Spleen (tissue), 11 donors: ENCODE data around the gene TRMO. TPM values are rescaled to one million over a fixed set of nuclear protein-coding genes. Genes with fewer than 3 reads are reported as not detected.

Experiments
- DNase-seq: peaks from one replicate; pipeline ENCODE4 v3.0.0-alpha.2; 2020
- H3K27ac ChIP-seq, 8 donors: fragments of 200-600 bp; sonication (generic) in 7 of 8; 1 replicate in 4 of 8; 2 replicates in 4 of 8; pipeline versions ENCODE4 v1.5.0 to v1.8.0; 2016 to 2021; ENCODE audit warnings: inconsistent platforms in 4 of 8, mild to moderate bottlenecking in 4 of 8, moderate library complexity in 1 of 8
- H3K27me3 ChIP-seq, 7 donors: fragments of 200-600 bp; sonication (generic) in 6 of 7; replicated peaks in 1 of 7; 1 replicate in 4 of 7; 2 replicates in 3 of 7; pipeline versions ENCODE4 v1.5.0 to v1.8.0; 2016 to 2021; ENCODE audit warnings: inconsistent platforms in 3 of 7, mild to moderate bottlenecking in 1 of 7
- H3K36me3 ChIP-seq, 6 donors: fragments of 200-600 bp; sonication (generic) in 5 of 6; 1 replicate in 4 of 6; 2 replicates in 2 of 6; pipeline versions ENCODE4 v1.5.0 to v1.8.0; 2016 to 2021; ENCODE audit warnings: inconsistent platforms in 2 of 6
- H3K4me1 ChIP-seq, 6 donors: fragments of 200-600 bp; sonication (generic) in 5 of 6; 1 replicate in 3 of 6; 2 replicates in 3 of 6; pipeline versions ENCODE4 v1.5.0 to v1.8.0; 2016 to 2021; ENCODE audit warnings: inconsistent platforms in 3 of 6
- H3K4me3 ChIP-seq, 8 donors: fragments of 200-600 bp; sonication (generic) in 7 of 8; 1 replicate in 4 of 8; 2 replicates in 4 of 8; pipeline versions ENCODE4 v1.5.0 to v1.8.0; 2016 to 2021; ENCODE audit warnings: inconsistent platforms in 4 of 8, mild to moderate bottlenecking in 4 of 8, moderate library complexity in 2 of 8
- H3K9me3 ChIP-seq, 8 donors: fragments of 200-600 bp; sonication (generic) in 7 of 8; 1 replicate in 4 of 8; 2 replicates in 4 of 8; pipeline versions ENCODE4 v1.5.0 to v1.8.0; 2016 to 2021; ENCODE audit warnings: inconsistent platforms in 4 of 8
- CTCF ChIP-seq, 11 experiments: fragments of 200-600 bp in 7 of 11; fragments of 450-650 bp in 4 of 11; sonication (generic) in 4 of 11; IDR thresholded peaks in 8 of 11; conservative IDR thresholded peaks in 3 of 11; 1 replicate in 7 of 11; 2 replicates in 4 of 11; pipeline versions ENCODE4 v1.4.0 to v1.8.0; 2016 to 2021; ENCODE audit warnings: antibody characterized with exemption in 11 of 11, inconsistent platforms in 4 of 11, mild to moderate bottlenecking in 1 of 11
- POLR2A ChIP-seq, 3 donors: fragments of 450-650 bp; IDR thresholded peaks; one replicate each; pipeline ENCODE4 v1.5.1; 2017; ENCODE audit warnings: antibody characterized with exemption in 3 of 3, mild to moderate bottlenecking in 1 of 3
- POLR2AphosphoS5 ChIP-seq, 3 donors: sonication (generic); formaldehyde crosslinking; IDR thresholded peaks; one replicate each; pipeline ENCODE4 v1.5.1; 2017; ENCODE audit warnings: antibody characterized with exemption in 3 of 3
- WGBS, 5 donors: extraction: QIAGEN DNeasy Blood & Tissue Kit in 3 of 5; methylation state at CpG; one replicate each; pipeline versions ENCODE4 v1.1.5 to v1.1.7; 2013 to 2018; 5-methylcytosine and 5-hydroxymethylcytosine counted together
- intact Hi-C: fragments of 100-400 bp; cut with DNase I; formaldehyde crosslinking; loops from one replicate; pipeline ENCODE4 v1.15.0; 2023; ENCODE audit warnings: low total_unique reads
- polyA plus RNA-seq, 3 donors: library from polyadenylated mRNA; stranded (reverse); fragments of 200-250 nt; gene quantifications; one replicate each; pipeline ENCODE4 v1.2.1, GENCODE V29; 2013
- total RNA-seq, 7 donors: library from RNA; depleted of rRNA in 3 of 7; stranded (reverse); fragments of >200 nt in 3 of 7; fragmentation: NEBNext Ultra II Directional in 4 of 7; extraction: Animal tissue kit (Norgen Biotek cat#: 25700) in 4 of 7; gene quantifications; one replicate each; pipeline versions ENCODE4 v1.1.0 to v1.2.1, GENCODE V29; 2016 to 2021
- donor health status: healthy with polysubstance abuse.
- donor health status: DM: no; HTN: no; CAD: no; lungs with moderate emphysema.
- donor health status: DM: no; HTN: no; CAD: no.
- donor health status: Bipolar disorder and iron deficiency.
- donor health status: healthy.
- donor health status: DM: no; HTN: no; CAD: no.
- donor health status: DM: yes; HTN: yes; CAD: no.

The TRMO gene
- total and polyA plus RNA-seq, 10 donors, result 11.2 to 58.6 (median 22.5) TPM

DNA sequence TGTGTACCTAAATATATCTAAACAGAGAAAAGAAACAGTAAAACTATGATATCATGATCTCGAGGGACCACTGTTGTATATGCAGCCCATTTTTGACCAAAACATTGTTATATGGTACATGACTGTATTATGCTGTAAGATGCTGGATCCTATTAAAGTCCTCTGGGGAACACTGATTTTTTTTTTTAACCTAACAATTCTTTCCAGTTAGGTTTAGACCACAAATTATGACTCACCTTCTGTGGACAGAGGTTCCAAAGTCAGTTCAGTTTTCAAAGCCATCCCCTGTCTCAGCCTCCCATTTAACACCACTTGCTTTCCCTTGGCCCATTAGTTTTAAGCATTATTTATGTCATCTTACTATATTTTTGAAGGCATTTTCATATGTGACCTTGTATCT, 27.1 kb downstream of the TRMO start:
- intact Hi-C loops, result no loop called here
- Histone ChIP-seq H3K4me3 (no peak overlapping the region), H3K27ac (no peak overlapping the region), H3K4me1 (peaks cover 0 to 6% (median 0%) of the 10 kb centered on the region in 6 donors), H3K9me3 (peaks cover 0 to 17% (median 11%) of the 10 kb centered on the region in 8 donors), H3K27me3 (no peaks in the 10 kb centered on the region), H3K36me3 (peaks cover 0 to 49% (median 10%) of the 10 kb centered on the region in 6 donors)
- no peak for TF ChIP-seq POLR2AphosphoS5 (IDR thresholded peaks at IDR 0.05)
- TF ChIP-seq CTCF (IDR thresholded peaks at IDR 0.05 in 8 of 11, conservative IDR thresholded peaks at IDR 0.05 in 3 of 11), result no peak
- TF ChIP-seq POLR2A (IDR thresholded peaks at IDR 0.05), result no peak
- no peak for DNase-seq
- WGBS, 5 donors, result 85 to 95% (median 93%) methylated on average over 1 of the region's 1 CpG

DNA sequence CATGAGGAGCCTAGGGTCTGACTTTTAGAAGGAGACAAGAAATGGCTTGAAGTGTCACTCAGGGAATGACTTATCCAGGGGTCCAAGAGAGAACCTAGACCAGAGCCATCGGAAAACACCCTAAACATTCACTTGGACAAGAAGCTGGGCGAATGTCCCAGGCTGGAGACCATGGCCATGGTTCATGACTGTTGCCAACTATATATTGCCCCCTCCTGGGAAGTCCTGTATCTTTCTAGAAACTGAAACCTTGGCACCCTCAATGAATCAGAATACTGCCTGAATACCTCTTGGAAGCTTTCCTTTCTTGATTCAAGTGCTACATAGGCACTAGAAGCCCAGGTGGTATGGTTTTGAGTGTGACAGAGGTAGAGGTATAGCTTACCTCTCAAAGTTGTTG, 29.9 kb downstream of the TRMO start:
- TF ChIP-seq POLR2A (IDR thresholded peaks at IDR 0.05) (no peak), POLR2AphosphoS5 (IDR thresholded peaks at IDR 0.05) (no peak), CTCF (IDR thresholded peaks at IDR 0.05 in 8 of 11, conservative IDR thresholded peaks at IDR 0.05 in 3 of 11) (no peak)
- Histone ChIP-seq H3K36me3 (peaks cover 0 to 25% (median 5%) of the 10 kb centered on the region in 6 donors), H3K9me3 (peaks cover 0 to 17% (median 11%) of the 10 kb centered on the region in 8 donors), H3K4me3 (no peak overlapping the region), H3K27me3 (no peaks in the 10 kb centered on the region), H3K4me1 (peaks cover 0 to 9% (median 0%) of the 10 kb centered on the region in 6 donors), H3K27ac (no peak overlapping the region)
- no peak for DNase-seq
- intact Hi-C loops, result no loop called here
- WGBS, 5 donors, result 81 to 90% (median 86%) methylated on average over 2 of the region's 2 CpGs

DNA sequence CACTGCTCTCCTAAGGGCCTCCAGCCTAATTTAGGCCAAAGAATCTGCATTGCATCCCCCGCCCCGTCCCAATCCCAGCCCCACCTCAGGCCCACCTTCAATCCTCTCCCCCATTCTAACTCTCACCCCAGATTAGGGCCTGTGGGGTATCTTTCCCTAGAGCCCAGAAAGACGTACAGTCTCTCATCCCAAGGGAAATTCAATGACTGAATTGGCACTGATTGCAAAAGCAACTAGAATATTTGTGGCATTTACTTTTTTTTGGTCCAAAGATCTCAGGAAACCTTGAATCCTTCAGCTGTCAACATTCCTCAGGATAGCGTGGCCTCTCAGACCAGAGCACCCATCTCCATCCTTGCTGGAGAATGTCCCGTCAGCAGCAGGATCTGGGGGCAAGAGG, 30.6 kb downstream of the TRMO start:
- WGBS, 5 donors, result 84 to 94% (median 89%) methylated on average over 5 of the region's 5 CpGs
- intact Hi-C loops, result no loop called here

More for the DNA sequence above, 30.6 kb downstream of the TRMO start:
- H3K36me3 ChIP-seq, result peaks cover 0 to 18% (median 5%) of the 10 kb centered on the region in 6 donors
- H3K9me3 ChIP-seq, result peaks cover 0 to 17% (median 11%) of the 10 kb centered on the region in 8 donors
- H3K27me3 ChIP-seq, result no peaks in the 10 kb centered on the region
- peaks cover 0 to 9% (median 0%) of the 10 kb centered on the region in 6 donors for H3K4me1 ChIP-seq
- DNase-seq, result no peak
- H3K4me3 ChIP-seq, result no peak overlapping the region
- TF ChIP-seq POLR2A (IDR thresholded peaks at IDR 0.05), result no peak
- TF ChIP-seq CTCF (IDR thresholded peaks at IDR 0.05 in 8 of 11, conservative IDR thresholded peaks at IDR 0.05 in 3 of 11), result no peak
- TF ChIP-seq POLR2AphosphoS5 (IDR thresholded peaks at IDR 0.05), result no peak
- no peak overlapping the region for H3K27ac ChIP-seq
